GM19438 (cell line): Measurements from ENCODE around the gene NPHP1.
"Not testable (repeated sequence)": the region's sequence is repeated elsewhere in the genome, so short reads cannot be mapped to it uniquely, and the experiment has no call there.

Source experiments
- ATAC-seq: cut with Tn5 transposase; IDR thresholded peaks from one replicate; pipeline ENCODE4 v1.9.1; 2021; ENCODE audit warnings: low read depth; ENCODE audit not compliant: unreplicated experiment

Gene NPHP1

DNA sequence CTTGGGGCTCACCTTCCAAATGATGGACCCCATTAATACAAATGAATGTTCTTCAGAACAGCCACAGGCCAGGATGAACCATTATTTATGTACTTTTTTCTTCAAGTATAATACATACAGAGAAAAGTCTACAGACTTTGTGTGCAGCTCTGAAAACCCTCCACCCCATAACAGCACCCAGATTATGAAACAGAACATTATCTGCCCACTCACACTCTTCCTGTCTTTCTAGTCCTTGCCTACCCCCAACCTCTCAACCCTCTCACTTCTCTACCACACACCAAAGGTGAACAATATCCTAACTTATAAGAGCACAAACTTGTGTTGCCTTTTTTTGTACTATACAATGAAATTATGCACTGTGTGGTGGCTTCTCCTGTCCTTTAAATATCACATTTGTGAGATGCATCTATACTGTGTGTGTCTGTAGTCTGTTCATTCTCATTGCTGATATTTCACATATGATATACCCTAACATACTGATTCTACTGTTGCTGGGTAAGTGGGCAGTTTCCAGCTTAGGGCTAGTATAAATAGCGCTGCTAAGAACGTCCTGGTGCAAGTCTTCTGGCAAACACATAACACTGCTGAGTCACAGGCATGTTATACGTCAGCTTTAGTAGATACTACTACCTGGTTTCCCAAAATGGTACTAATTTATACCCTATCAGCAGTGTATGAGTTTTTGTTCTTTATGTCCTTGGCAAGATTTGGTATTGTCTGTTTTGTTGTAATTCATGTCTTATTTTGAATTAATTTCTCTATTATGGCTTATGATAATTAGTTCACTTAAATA lies 1.0 kb upstream of the NPHP1 start:
- ATAC-seq = no peak

DNA sequence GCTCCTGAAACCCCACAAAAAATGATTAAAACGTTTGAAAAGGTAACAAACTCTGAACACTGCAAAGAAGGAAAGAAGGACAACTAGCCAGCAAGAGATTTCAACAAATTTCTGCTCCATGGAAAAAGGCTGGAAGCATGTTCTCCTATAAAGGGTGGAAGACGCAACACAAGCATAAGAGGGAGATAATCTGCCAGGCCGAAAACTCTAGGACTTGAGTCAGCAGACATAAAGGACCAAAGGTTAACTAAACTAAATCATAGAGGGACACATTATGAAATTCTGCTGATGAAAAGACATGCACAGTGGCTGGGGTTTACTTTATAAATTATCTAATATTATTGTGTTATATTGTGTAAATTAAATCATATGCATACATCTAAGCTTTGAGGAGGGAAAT lies 6.8 kb downstream of the NPHP1 start:
- no peak for ATAC-seq

DNA sequence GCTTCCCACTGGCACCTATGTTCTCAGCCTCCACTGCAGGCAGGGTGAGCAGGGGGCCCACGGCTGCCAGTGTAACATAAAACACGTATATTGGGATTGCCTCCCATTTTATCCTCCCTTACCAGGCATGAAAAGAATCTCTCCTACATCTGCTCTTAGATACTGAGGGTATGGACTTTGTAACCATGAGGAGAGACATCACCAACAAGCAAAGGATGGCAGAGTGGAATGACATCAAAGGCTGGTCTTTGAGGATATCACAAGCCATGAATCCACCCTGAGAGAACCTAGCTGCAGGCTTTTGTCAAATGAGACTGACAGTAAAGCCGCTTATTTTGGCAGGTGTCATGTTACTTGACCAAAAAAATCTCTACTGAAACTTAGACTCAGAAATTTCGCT lies 7.4 kb downstream of the NPHP1 start:
- ATAC-seq = no peak

DNA sequence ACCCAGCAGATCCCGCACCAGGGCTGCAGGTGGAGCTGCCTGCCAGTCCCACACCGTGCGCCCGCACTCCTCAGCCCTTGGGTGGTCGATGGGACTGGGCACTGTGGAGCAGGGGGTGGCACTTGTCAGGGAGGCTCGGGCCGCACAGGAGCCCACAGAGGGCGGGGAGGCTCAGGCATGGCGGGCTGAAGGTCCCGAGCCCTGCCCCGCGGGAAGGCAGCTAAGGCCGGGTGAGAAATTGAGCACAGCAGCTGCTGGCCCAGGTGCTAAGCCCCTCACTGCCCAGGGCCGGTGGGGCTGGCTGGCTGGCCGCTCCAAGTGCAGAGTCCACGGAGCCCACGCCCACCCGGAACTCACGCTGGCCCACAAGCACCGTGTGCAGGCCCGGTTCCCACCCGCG lies 14.6 kb downstream of the NPHP1 start:
- not testable (repeated sequence) for ATAC-seq

DNA sequence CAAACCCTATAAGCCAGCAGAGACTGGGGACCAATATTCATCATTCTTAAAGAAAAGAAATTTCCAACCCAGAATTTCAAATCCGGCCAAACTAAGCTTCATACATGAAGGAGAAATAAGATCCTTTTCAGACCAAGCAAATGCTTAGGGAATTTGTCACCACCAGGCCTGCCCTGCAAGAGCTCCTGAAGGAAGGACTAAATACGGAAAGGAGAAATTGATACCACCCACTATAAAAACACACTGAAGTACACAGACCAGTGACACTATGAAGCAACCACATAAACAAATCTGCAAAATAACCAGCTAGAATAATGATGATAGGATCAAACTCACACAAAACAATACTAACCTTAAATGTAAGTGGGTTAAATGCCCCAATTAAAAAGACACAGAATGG lies 22.4 kb downstream of the NPHP1 start:
- no peak for ATAC-seq

DNA sequence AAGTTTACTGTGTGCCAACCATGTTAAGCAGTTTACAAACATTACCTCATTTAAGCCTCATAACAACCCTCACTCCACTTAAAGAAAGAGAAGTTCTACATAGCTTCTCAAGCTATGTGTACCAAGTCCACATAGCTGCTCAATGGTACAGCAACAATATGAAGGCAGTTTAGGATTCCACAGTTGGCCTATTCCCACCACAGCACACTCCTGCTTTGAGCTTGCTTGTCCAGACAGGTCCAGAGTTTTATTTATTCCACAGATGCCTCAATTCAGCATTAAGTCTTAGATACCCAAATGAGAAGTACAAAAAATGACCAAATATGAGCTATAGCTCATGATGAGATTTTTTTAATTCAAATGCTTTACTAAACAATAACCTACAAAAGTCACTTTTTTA lies 24.8 kb downstream of the NPHP1 start:
- no peak for ATAC-seq

DNA sequence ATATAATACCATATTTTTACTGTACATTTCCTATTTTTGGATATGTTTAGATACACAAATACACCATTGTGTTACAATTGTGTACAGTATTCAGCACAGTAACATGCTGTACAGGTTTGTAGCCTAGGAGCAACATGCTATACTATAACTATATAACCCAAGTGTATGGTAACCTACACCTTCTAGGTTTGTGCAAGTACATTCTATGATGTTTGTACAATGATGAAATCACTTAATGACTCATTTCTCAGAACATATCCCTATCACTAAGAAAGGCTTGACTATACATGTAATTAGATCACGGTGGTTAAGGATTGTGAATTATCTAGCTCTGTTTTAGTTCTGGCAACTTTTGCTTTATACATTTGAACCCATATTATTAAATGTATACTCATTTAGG lies 31.3 kb downstream of the NPHP1 start:
- ATAC-seq = no peak

DNA sequence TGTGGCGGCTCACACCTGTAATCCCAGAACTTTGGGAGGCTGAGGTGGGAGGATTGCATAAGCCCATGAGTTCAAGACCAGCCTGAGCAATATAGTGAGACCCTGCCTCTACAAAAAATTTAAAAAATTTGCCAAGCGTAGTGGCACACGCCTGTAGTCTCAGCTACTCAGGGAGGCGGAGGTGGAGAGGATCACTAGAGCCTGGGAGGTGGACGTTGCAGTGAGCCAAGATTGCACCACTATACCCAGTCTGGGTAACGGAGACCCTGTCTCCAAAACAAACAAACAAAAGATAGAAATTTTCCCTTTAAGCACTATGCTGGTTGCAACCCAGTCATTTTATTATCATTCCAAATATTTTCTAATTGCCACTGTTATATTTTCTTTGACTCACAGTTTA lies 32.3 kb downstream of the NPHP1 start:
- no peak for ATAC-seq

DNA sequence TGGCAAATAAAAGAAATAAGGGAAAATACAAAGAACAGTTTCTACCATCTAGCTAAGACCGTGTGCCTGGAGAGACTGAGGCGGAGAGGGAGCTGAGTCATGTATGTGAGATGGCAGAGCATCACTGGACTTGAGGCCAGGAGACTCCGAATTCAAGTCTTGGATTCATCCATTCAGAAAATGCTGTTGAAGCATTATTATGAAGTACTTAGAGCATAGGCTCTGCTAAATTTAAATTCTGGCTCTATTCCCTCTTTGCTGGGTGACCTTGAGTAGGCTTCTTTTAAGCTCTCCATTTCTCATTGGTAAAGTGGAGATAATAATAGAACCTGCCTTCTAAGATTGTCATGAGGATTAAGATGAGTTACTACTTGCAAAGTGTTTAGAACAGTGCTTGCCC lies 34.7 kb downstream of the NPHP1 start:
- ATAC-seq = no peak

DNA sequence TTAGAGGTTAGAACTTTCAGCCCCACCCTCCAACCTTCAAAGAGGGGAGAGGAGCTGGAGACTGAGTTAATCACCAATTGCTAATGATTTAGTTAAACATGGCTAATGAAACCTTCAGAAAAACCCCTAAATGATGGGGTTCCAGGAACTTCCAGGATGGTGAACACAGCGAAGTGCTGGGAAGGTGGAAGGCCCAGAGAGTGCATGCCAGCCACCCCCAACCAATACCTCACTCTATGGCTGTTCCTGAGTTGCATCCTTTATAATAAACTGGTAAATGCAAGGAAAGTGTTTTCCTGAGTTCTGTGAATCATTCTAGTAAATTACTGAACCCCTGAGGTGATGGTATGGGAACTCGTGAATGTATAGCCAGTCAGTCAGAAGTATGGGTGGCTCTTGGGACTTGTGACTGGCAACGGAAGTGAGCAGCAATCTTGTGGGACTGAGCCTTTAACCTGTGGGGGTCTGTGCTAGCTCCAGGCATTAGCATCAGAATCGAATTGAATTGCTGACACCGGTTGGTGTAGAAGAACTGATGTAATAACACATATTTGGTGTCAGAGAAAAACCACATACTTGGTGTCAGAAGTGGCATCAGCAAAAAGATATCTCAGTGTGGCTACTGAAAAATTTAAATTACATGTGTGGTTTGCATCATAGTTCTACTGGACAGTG lies 37.4 kb downstream of the NPHP1 start:
- no peak for ATAC-seq

DNA sequence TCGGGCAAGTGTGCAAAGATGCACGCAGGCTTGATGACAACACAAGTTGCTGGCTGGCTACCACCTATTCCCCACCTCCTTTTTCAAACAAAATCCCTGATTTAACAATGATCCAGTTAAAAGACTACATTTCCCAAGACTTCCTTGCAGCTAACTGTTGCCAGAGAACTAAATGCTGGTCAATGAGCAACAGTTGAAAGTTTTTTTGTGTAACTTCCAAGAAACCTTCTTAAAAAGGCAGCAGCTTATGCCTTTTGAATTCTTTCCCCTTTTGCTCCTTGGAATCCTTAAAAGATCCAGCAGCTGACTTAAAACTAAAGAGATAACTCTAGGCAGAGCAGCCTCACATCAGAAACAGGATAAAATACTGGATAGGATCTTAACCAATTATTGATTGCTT lies 38.5 kb downstream of the NPHP1 start:
- no peak for ATAC-seq

DNA sequence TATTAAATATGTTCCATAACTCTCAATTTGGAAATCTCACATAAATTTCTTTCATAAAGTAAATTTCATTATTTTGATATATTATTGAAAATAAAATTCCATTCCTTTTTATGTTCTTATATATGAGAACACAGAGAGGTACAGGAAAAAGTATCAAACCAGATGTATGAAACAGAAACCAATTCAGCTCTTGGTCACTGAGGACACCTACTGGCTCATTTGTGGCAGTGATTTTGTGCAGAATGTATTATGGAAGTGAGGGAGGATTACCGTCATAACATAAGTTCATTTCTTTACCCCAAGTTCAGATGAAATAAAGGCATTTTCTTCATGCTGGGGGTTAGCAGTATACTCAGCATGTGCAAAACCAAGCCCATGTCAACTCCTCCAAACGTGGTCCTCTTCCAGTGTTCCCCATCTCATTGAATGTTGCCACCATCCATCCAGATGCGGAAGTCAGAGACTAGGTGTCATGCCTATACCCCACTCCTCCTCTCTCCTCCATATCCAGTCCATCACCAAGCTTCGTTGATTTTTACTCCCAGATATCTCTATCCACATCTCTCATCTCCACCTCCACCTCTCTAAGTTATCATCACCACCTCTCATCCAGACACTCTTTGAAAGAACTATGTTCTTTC lies 47.5 kb downstream of the NPHP1 start:
- ATAC-seq = no peak

DNA sequence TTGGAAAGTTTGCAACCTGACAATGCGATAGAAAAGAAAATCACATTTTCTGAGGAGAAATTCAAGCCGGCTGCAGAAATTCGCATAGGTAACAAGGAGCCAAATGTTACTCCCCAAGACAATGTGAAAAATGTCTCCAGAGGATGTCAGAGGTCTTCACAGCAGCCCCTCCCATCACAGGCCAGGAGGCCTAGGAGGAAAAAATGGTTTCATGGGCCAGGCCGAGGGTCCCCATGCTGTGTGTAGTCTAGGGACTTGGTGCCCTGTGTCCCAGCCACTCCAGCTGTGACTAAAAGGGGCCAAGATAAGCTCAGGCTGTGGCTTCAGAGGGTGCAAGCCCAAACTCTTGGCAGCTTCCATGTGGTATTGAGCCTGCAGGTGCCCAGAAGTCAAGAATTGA lies 50.0 kb downstream of the NPHP1 start:
- not testable (repeated sequence) for ATAC-seq

DNA sequence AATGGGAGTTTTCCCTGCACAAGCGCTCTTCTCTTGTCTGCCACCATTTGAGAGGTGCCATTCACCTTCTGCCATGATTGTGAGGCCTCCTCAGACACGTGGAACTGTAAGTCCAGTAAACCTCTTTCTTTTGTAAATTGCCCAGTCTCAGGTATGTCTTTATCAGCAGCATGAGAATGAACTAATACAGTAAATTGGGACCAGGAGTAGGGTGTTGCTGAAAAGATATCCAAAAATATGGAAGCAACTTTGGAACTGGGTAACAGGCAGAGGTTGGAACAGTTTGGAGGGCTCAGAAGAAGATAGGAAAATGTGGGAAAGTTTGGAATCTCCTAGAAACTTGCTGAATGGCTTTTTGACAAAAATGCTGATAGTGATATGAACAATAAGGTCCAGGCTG lies 50.6 kb downstream of the NPHP1 start:
- ATAC-seq = not testable (repeated sequence)

DNA sequence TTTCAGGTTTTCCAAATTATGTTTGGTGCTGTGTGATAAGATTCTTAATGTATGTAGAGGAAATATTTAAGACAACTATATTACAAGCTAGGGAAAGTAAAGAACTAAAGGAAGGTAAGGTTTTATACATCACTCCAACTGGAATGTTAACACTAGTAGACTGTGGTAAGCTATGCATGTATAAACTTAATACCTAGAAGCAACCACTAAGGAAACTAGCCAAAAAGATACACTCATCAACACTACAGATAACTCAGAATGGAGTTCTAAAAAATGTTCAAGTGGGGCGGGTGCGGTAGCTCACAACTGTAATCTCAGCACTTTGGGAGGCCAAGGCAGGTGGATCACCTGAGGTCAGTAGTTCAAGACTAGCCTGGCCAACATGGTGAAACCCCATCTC lies 51.4 kb downstream of the NPHP1 start:
- ATAC-seq = no peak

DNA sequence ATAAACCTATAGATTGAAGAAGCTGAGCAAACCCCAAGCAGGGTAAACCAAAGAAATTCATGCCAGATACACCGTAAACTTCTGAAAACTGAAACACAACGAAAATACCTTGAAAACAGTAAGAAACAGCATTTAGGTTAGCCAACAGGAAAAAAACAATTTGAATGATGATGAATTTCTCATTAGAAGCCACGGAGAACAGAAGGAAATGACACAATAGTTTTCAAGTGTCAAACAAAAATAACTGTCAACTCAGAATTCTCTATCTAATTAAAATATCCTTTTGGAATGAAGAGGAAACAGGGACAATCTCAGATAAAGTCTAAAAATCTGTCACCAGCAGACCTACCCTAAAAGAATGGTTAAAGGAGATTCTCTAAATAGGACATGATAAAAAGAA lies 51.9 kb downstream of the NPHP1 start:
- no peak for ATAC-seq

DNA sequence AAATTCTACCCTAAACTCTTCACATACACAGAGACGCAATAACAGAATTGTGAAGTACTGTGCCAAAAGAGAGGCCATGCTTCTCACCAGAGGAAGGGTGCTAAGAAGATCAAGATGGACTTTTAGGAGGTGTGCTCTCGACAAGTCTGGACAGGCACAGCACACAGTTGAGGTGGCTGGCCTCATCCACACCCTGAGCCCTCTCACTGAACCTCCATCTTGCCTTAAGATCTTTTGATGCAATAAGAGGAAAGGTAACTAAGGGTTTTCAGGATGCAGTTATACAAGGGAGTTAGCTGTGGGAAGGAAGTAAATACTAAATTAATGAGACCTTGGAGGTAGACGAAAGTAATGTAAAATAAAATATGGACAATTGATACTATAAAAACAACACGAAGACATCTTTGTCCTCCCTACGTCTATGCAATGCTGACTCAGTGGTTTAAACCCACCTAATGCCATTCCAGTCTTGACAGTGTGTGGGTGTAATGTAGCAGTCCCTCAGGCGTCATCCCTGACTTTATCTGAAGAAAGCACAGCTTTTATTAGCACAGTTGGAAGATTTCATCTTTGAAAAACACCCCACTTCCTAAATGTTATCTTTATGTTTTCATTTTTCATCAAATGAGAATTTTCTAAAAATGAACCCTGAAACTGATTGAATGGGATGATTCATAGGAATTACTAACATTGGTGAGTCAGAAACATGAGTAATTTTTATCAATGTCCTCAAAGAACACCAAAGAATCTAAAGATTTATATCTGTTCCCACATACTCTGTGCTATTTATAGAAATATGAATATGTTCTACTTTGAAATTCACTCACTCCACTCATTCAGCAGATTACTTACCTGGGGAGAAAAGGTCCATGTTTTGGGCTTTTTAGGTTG lies 55.2 kb downstream of the NPHP1 start:
- no peak for ATAC-seq

DNA sequence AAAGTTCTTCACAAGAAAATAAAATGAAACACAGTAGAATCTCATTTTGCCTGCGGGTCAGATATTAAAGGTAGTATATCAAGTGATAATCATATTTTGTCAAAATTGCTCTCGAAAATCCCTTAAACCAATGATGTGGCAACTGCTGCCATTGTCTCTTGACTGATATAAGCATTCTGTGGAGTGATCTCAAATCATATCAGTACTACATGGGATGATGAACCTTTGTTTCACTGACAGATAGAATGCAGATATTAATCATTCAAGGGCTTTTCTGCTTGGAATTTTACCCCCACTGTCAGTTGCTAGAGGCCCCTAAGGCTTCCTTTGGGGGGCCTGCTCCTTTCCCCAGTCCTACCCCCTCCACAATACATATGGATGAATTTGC lies 57.9 kb downstream of the NPHP1 start:
- ATAC-seq = no peak

DNA sequence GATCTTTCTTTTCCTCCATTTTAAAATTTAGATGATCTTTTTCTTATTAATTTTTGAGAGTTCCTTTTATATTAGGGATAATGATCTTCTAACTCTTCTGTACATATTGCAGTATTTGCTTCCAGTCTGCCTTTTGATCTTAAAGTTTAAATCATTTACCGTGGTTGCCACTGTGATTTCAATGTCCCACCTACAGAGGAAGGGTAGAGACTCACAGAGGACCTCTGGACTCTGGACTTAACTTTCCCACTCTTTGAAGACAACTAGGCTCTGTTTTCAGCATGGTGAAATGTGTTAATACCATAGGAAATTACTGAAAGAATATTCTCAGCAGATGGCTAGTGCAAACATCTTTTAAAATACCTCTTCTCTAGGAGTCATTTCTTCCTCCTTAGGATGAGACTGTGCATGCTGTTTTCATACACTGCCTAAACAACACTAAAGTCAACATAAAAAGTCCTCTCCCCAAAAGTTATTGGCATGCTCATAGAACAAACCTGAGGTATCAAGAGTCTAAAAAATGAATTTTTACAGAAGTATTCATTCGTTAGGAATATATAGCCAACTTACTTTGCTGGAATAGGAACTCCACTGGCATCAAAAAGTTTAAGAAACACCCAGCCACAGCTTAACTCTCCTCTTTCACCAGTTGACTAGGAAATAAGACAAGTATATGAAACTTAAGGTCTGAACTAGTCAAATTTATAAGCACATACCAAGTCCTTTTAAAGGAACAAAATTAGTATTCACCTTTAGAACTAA lies 58.4 kb downstream of the NPHP1 start:
- ATAC-seq = no peak

DNA sequence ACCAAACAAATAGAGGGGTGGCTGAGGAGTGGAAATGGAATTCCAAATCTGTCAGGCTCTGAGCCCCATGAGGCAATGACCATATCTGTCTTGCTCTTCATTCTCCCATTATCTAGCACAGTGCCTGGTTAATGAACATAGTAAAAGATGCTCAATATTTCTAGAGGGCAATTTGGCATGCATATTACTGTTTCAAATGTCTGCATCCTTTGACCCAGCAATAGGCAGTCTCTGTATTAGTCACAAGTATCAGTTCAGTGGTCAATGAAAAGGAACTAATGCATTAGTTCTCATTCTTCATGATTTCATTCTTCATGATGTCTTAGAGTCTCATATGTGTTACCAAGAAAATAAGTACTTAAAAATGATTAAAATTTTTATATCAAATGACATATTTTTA lies 60.8 kb downstream of the NPHP1 start:
- no peak for ATAC-seq
